Glomerular endothelial cell (primary cell): ENCODE results near the gene BAHCC1. TPM values are rescaled to one million over a fixed set of nuclear protein-coding genes. Genes with fewer than 3 reads are reported as not detected.

Experiments used
- DNase-seq: peaks from one replicate; pipeline ENCODE4 v3.0.0-alpha.2; 2011; ENCODE audit warnings: low read depth, low spot score; ENCODE audit errors: extremely low read depth
- total RNA-seq: library from RNA; depleted of rRNA; stranded (reverse); fragments of >200 nt; gene quantifications from 2 replicates; pipeline ENCODE4 v1.2.3, GENCODE V29; 2015

Gene BAHCC1
- total RNA-seq, 1 donor from 2014 or later, result 30.5 TPM

GRCh38 chr17:81385320-81386111, 9.7 kb upstream of the BAHCC1 start:
- DNase-seq, result no peak

DNA sequence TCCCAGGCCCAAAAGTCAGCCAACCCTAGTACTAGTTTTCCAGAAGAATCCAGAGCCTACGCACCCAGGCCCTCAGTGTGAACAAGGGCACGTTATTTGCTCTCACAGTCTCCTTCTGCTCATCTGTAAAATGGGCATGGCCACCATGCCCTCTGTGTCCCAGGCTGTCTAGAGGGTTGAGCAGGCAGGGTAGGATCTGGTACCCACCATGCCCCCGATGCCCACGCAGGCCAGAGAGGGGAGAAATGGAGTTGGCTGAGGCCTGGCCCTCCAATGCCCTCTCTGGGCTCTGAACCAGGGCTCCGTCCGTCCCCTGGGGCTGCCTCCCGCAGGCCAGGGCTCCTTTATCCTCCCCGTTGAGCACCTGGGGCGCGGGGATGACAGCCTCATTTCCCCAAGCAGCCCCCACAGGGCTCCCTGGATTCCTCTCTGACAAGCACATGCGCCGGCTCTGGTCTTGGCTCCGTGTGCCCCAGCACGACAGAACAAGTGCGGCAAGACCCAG, 9.1 kb upstream of the BAHCC1 start:
- DNase-seq, result no peak

- DNase-seq, result no peak
These were observed 8.6 kb upstream of the BAHCC1 start for GRCh38 chr17:81386646-81387099.

DNA sequence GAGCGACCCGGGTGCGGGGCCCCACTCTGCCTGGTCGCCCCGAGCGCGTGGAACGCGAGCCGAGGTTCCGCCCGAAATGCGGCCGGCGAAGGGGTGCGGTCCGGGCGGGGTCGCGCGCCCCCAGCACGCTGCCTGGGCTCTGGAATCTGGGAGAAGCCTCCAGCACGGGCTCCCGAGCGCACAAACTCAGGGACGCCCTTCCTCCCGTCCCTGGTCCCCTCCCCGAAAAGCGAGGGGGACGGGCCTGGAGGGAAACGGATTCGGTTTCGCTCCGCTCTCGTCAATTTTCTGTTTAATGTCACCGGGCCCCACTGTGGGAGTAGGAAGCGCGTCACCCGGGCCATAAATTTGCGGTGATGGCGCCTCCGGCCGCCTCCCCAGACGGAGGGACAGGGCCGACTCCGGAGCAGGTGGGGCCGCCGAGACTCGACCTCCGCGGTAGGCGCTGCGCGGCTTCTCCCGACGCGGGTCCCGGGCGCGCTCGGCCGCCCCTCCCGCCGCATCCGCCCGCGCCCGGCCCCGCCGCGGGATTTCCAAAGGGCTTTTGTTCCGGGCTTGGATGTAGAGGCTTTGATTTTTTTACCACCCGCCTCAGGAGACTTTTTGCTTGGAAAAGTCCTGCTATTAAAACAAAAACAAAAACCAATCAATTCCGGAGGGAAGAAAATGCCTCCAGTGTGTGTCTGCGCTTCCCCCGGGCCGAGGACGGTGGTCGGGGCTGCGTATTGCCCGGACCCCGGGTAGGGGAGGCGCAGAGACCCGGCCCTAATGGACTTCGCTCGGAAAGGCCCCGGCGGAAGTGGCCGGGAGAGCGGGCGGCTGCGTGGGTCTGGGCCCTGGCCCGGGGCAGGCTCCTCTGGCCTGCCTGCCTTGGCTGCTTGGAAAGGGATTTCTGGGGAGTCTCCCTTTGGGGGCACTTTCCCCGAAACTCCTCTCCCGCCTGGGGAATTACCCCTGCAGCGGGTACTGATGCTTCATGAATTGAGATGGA, 7.9 kb upstream of the BAHCC1 start:
- no peak for DNase-seq

DNA sequence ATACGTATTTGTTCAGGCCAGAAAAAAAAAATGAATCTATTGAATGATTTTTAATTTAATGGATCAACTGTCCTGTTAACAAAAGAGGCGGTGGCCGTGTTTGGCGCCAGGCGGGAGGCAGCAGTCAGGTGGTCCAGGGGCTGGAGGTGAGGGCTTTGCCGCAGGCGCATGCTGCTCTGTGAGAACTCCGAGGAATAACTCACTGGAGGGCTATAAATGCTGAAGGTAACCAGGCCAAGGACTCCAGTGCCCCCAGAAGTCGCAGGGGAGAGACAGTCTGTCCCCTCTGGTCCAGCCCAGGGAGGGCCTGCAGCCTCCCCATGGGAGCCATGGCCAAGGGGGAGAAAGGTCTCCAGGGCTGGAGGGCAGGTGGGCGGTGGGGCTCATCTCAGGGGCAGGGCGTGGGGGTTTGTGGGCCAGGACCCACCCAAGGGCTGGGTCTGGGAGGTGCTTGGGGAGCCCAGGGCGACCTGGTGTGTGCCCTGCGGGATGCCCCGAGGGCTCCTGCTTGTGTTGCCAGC, 7.1 kb upstream of the BAHCC1 start:
- DNase-seq, result no peak

- DNase-seq, result no peak
These were observed 6.5 kb upstream of the BAHCC1 start for GRCh38 chr17:81388612-81389367.

DNA sequence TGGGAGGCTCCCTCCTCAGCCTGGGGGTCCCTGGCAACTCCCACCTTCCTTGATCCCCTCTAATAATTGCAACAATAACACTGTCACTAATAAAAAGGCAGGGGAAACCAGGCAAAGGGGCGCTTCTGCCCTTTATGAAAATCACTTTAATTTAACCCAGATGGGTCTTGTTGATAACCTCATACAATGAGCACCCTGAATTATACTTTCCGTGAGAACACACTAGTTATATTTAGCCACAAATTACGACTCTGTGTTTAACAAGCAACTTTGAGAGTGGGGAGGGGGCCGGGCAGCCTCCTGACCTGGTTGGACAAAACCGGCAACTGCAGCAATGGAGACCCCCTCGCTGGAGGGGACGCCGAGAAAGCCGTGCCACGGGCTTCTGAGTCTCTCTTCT, 5.7 kb upstream of the BAHCC1 start:
- DNase-seq, result no peak

DNA sequence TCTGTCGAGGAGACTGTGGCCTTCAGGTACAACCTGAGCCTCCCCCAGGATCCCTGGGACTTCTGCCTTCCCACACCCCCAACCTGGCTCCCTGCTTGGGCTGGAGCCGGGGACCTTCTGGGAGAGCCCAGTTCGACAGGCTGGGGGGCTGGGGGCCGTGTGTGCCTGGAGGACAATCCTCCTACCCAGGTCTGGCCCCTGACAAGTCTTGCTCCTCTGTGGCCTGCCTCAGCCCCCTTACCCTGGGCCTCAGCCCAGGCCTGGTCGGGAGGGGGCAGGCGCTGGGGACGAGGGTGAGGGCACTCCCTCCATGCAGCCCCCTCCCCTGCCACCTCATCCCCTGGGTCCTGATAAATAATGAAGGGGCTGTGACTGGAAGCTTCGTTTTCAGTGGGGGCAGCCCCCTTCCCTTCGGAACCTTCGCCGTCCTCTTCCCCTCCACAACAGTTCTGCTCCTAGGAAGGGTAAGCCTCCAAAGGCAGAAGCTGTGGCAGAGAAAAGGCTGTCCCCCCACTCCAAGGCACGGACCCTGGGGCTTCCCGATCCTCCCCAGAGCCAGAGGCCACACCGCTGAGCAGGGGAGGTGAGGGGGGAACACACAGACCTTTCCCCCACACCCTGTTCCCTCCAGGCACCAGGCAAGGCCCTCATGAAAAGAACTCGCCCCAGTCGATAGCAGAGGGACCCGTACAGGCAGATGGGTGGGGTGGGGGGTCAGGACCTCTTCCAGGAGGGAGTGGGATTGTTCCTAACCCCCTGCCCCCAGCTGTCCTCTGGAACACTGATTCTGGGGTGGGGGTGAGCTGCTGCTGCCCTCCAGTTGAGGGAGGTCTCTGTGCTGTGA, 5.0 kb upstream of the BAHCC1 start:
- DNase-seq, result no peak

DNA sequence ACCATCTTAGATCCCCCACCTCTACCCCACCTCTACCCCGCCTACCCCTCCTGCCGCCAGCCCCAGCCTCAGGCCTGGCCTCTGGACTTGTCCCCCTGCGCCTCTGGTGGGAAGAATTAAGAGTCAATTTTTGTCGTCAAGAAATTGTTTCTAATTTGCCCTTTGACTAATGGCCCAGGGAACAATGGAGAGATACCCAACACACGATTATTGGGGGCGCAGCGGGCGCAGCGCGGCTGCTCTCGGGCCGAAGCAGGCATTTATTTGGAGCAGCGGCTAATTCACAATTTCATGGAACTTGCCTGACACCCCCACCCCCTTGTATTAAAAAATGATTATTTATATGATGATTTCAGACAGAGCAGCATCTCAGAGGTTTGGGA, 4.4 kb upstream of the BAHCC1 start:
- no peak for DNase-seq

DNA sequence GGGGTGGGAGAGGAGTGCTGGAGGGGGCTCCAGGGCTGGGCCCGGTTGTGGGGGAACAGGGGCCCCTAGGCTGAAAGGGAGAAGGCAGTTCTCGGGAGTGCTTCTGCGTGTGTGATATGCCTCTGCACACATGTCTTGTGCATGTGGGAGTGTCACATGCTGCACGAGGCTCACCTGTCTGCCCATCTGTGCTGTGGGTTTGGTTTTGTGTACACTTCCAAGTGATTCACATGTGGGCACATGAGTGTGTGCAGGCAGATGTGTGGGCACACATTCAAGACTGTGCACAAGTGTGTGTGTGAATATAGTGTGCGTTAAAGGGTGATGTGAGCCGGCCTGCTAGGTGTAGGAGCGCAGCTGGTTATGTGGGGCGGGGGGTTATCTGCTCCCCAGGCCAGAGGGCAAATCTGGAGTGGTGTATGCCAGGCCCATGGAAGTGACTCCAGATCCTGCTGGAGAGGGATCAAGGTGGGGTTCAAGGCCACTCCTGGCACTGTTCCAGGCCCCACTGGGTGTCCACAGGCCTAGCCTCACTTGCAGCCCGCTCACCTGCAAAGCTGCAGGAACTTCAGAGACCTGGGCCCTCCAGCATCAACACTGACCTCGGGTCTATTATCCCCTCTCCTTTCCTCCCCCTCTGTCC, 3.8 kb upstream of the BAHCC1 start:
- DNase-seq, result no peak

GRCh38 chr17:81391936-81392908, 3.0 kb upstream of the BAHCC1 start:
- DNase-seq, result no peak

DNA sequence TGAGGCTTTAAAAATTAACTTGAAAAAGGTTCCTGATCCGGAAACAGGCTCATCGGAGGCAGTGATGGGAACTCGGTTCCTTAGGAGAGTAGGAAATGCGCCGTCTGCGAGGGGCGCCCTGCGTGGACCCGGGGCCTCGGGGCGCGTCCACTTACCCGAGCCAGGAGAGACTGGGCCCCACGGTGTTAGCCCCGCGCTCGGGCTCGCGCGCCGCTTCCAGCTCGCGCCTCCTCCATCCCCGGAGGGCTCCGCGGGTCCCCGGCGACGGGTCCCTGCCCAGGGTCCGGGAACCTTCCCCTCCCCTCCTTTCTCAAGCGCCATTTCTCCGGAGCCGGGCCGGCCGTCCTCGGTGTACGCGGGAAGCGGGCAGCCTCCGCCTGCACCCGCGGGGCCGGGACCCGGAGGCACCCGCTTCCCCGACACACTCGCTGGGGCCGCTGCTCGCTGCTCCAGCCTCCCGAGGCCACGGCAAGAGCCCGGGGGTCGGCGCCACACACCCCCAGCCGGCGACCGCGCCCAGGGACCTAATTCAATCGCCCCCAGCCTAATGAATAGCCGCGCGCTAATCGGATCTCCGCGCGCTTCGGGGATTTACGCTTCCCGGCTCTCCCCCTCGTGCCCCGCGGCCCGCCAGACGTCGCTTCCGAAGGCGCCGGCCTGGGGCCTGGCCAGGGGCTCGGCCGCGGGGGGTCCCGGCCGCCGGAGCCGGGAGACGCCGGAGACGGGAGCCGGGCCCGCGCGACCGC, 2.2 kb upstream of the BAHCC1 start:
- DNase-seq, result no peak

DNA sequence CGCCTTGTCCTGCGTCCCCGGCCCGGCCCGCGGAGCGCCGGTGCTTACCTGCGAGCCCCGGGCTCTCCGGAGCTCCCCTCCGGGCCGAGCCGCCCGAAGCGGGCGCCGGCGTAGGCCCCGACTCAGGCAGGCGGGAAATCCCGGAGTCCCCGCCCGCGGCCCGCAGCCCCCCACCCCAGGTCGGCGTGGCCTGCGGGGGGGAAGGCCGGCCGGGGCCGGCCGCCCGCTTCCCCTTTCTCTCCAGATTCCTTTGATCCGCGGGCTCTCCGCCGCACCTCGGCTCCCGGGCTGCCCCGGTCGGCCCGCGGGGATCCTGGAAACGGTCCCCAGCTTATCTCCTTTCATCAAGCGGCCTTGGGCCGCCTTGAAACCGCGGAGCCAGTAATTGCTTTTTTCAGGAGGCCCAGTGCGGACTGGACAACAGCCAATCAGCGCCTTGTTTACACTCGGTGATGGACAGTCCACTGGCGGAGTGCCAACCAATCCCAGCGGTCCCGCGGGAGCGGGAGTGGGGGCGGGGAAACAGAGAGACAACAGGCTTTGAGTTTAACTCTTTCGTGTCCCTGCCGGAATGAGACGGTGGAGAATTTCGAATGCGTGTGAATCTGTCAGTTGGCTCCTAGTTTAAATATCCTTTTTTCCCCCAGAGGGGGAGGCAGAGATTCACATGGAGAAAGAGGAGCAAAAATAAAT, 1.4 kb upstream of the BAHCC1 start:
- DNase-seq, result peak; percentile 100

DNA sequence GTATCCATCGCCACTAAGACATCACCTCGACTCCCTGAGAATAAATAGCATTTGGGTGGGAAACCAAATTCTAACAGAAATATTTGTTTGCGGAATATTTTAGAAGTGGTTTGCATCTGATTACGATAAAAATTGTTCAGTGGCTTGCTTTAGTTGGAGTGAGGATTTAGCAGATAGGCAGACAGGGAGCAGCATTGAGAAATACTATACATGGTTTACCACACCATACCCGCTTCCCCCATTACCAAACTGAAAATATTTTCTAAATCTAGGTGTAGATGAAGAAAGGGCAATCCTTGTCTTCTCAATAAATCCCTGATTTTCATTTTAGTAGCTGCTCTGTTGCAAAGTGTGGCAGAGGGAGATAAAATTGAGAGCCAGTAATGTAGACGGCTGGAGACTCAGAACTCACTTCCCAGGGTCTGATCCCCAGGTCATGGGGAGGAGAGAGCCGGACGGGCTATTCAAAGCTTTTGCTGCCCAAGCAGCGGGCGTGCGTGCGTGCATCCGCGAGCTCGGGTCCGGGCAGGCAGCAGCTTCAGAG, 808 bp upstream of the BAHCC1 start:
- DNase-seq, result no peak

DNA sequence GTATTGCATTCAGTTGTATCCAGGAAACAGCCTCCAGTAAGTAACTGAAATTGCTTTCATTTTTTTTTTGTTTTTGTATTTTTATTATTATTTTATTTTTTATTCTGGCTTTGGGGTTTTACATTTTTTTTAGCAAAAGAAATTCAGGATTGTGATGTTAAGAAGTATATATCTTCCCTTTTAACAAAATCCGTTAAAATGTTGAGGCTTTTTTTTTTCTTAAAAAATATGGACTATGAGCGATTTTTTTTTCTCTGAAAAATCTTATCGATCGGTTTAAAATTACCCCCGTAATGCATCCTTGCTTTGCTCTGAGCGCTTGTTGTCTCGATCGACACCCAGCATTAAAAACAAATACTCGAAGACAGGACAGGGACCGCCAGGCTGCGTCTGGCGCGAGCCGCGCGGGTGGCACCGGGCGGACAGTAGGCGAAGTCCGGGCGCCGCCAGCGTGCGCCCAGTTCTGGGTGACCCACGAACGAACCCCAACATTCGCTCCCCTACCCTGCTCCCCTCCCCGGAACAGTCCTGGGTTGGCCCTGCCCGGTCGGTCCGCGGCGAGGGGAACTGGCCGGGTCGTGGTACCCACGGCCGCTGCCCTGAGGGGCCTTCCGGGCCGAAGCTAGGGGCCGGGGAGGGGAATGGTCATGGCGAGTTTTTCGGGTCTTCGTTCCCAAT, 482 bp downstream of the BAHCC1 start:
- no peak for DNase-seq

DNA sequence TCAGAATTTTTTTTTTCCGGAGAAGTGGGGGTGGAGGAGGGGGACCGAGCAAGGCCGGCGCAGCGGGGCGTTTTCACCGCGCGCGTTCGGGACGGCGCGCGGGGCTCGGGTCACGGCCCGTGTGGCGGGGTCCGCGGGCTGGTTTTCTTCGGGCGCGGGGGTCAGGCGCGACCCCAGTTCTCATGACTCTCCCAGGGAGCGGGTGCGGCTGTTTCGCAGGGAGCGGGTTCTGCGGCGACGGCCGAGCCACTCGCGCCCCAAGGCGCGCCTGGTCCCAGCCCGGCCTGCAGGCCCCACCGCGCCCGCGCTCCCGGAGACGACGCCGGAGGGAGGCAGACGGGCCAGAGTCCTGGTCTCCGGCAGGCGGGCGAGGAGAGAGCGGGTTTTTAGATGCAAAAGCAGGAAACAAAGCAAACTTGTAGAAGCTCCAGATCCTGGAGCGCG, 1.0 kb downstream of the BAHCC1 start:
- DNase-seq, result no peak
